Activated CD4-positive, alpha-beta T cell treated with anti-CD3 and anti-CD28 coated beads, Interleukin-2, amount 50 U/mL, for 48 hours (primary cell): Measurements from ENCODE around the gene FAM13A.
A peak's percentile ranks its signal among the peaks of the same experiment; 100 is the strongest.

Source experiments
- DNase-seq, 2 experiments: peaks; one replicate each; pipeline ENCODE4 v3.0.0-alpha.2; 2020

FAM13A gene

DNA sequence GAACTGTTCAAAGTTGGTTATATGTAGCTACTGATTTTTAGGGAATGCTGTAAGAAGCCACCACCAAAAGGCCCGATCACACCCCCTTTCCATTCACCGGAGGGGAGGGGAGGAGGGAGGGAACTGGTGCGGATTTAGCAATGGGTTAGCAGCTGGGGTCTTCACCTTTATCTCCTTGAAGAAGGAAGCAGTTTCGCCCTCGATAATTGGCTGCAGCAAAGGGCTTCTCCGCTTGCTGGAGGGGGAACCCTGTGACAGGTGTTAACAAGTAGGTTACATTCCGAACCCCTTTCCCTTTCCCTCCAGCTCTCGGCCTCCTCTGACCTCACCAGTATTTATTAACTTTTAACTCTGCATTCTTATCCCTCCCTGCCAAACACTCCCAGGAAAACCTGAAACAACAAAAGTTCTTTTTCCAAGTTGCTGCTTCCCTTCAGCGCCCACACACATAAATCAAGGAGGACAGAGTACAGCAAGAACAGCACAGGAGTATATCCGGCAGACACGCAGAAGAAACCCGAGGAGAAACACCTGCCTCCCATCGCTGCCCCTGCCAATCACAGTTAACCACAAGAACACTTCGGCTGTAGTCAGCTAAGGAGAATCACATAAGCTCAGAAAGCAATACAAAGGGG lies 319.6 kb downstream of the FAM13A start:
- peak in 1 of 2 experiments; percentile 5 for DNase-seq

DNA sequence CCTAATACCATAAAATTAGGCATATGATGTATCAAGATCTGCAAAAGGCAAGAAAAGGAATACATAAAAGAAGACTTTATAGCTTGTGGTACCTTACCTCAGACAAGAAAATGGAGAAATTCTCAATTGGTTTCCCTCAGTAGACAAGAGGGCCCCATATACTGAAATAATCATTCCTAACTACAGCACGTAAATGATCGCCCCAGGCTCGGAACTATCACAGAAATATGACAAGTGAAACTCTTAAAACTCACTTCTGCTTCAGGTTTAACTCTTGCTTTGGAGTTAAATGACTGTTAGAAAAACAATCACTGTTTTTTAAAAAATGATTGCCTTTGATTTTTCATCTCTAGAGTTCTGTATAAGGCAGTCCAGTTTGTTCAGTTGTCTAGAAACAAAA lies 320.7 kb downstream of the FAM13A start:
- no peak for DNase-seq

- no peak for DNase-seq
Measured at GRCh38 chr4:88735564-88735963, 321.4 kb downstream of the FAM13A start.

DNA sequence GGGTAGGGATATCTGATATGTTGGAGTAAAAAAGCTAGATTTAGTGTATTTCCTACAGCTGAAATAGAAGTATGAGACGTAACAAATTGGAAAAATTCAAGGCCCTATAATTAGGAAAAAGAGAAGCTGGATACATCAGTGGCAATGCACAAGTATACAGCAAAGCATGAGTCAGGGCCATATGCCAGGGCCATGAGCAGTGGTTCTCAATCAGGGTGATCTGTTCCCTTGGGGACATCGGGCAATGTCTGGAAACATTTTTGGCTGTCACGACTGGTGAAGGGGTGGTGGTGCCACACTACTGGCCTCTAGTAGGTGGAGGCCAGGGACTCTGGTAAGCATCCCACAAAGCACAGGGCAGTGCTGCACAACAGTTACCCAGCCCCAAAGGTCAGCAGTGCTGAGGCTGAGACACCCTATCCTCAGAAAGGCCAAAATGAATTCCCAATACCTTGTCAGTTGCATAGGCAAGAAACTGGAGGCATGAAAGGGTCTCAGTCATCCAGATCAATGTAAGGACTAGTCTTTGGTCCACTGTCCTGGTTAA lies 322.5 kb downstream of the FAM13A start:
- DNase-seq, result no peak

- no peak for DNase-seq
Measured at GRCh38 chr4:88732714-88733368, 324.1 kb downstream of the FAM13A start.

GRCh38 chr4:88731381-88731780 lies 325.6 kb downstream of the FAM13A start:
- DNase-seq, result no peak

DNA sequence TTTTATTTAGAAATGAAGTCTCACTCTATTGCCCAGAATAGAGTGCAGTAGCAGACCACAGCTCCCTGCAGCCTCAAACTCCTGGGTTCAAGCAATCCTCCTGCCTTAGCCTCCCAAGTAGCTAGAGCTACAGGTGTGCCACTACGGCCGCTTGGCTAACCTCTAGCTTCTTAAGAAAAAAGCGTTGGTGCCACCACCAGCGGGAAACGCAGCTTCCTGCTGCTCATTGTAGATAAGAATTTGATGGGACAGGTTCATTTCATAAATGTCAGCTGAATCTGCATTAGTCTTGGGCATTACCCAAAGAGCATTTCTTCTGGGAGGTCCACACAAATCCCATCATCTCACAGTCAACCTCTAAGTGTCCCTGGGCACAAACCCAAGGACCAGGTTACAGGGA lies 326.2 kb downstream of the FAM13A start:
- no peak for DNase-seq

DNA sequence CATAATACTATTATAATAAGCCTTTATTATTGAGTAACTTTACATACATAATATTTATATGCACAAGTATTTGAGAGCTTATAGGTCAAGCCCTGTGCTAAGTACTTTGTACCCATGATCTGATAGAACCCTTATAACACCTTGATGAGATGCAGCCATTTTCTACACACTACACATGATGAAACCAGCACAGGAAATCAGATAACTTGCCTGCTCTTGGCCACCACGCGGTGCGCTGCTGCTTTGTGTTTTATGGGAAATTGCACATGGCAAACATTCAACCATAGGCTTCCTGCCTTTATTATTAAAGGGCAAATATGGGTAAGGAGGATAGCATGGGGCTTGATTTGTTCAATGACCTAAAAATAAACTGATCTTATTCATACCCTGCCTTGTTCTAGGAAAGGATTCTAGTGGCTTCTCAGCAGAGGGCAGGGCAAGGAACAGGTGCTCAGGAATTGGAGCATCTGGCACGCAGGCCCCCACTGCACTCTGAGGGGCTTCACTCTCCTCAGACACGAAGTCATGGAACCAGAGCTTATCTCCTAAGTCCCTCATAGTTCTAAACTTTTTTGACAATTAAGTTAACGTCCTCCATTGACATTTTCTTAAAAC lies 327.7 kb downstream of the FAM13A start:
- no peak for DNase-seq

DNA sequence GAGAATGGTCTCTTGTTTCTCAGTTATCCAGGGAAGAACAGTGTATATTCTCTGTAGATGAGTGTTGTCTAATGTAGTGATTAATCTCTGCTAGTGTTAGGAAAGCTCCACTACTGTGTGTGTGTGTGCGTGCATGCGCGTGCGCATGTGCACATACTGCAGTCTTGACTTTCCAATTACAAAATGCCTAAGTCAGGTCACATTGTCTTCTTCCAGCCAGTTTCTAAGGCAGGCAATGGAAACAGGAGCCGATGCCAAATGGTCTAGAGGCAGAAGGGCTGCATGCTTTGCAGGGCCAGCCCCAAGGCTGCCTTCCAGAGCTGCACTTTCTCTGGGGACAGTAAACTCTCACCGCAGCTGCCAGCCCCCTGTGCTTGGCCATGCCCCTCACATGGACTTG lies 328.8 kb downstream of the FAM13A start:
- DNase-seq, result no peak

DNA sequence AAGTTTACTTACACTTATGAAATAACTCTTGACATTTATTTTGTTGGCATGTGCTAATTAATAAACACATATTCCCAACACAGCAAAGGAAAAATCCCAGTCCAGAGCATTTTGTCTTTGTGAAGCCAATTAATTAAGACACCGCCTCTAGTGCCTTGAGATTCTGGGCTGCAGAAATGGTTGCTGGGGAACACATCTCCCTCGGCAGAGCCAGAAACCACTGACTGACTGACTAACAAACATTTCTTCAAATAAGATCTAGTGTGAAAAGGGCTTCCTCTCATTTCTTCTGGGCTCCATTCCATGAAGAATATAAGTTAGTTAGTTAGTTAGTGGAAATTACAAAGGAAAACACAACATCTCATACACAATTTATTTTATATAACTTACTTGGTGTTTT lies 331.0 kb downstream of the FAM13A start:
- no peak for DNase-seq

GRCh38 chr4:88725143-88725542 lies 331.8 kb downstream of the FAM13A start:
- no peak for DNase-seq

- DNase-seq, result no peak
Measured at GRCh38 chr4:88724406-88724805, 332.6 kb downstream of the FAM13A start.

- no peak for DNase-seq
Measured at GRCh38 chr4:88722828-88723227, 334.2 kb downstream of the FAM13A start.

GRCh38 chr4:88722276-88722780 lies 334.7 kb downstream of the FAM13A start:
- no peak for DNase-seq

- no peak for DNase-seq
Measured at GRCh38 chr4:88720451-88721428, 336.2 kb downstream of the FAM13A start.

GRCh38 chr4:88719381-88719780 lies 337.6 kb downstream of the FAM13A start:
- no peak for DNase-seq

DNA sequence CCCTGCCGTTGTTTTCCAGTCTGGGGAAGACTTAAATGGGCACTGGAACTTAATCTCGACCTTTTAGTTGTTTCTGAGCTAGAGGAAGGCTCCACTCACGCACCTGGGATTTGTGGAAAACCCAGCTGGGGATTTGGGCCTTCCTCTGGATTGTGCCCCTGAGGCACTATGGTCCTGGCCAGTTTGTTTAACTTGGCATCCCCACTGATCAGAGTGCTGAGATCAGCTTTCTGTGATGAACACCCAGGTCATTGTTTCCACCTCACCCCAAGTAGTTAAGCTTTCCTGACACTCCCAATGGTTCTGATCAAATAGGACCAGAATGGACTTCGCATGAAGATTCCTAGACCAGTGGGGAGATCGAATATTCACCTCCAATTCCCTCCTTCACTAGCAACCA lies 338.9 kb downstream of the FAM13A start:
- DNase-seq, result no peak

GRCh38 chr4:88713782-88714181 lies 343.2 kb downstream of the FAM13A start:
- DNase-seq, result no peak

GRCh38 chr4:88709989-88710388 lies 347.0 kb downstream of the FAM13A start:
- DNase-seq, result no peak

- no peak for DNase-seq
Measured at GRCh38 chr4:88706574-88706973, 350.4 kb downstream of the FAM13A start.

- DNase-seq, result no peak
Measured at GRCh38 chr4:88705805-88706492, 351.0 kb downstream of the FAM13A start.

DNA sequence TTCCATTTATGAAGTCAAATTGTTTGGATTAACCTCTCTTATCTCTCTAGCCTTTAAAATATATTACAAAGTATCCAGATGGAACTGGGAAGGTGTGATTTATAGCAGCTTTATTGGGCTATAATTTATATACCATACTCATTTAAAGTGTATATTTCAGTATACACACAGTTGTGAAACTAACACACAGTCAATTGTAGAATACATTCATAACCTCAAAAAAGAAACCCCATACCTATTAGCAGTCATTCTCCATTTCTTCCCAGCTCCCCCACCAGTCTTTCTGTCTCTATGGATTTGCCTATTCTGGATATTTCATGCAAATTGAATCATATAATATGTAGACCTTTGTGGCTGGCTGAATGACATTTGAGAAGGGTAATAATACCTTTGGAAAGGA lies 351.8 kb downstream of the FAM13A start:
- no peak for DNase-seq
